ENCODE results near the gene SYAP1. TPM values are rescaled to one million over a fixed set of nuclear protein-coding genes. Genes with fewer than 3 reads are reported as not detected.
"Not testable (repeated sequence)": the region's sequence is repeated elsewhere in the genome, so short reads cannot be mapped to it uniquely, and the experiment has no call there.

SYAP1 gene
- total and polyA plus RNA-seq, 2 donors (not counting 1 experiment from before 2014, with no cell fraction given) = 19.4 to 49.7 TPM

- Histone ChIP-seq H4K20me1 (ENCODE audit: control insufficient read depth, extremely low read depth, insufficient read depth, low read length) (no peaks in the 10 kb centered on the region), H3K79me2 (ENCODE audit: control insufficient read depth, insufficient read depth, low read length) (peaks cover 48% of the 10 kb centered on the region), H3K27me3 (ENCODE audit: control insufficient read depth, insufficient read depth, low read length) (no peaks in the 10 kb centered on the region), H2AFZ (ENCODE audit: low read length) (no peak overlapping the region), H3K36me3 (ENCODE audit: control insufficient read depth, insufficient read depth, low read length) (no peaks in the 10 kb centered on the region), H3K4me1 (ENCODE audit: control insufficient read depth, extremely low read depth, insufficient read depth, low read length) (no peaks in the 10 kb centered on the region), H3K9me3 (ENCODE audit: control insufficient read depth, insufficient read depth, low read depth, low read length) (no peaks in the 10 kb centered on the region), H3K4me3 (replicated peaks in 1 of 4; ENCODE audit: control extremely low read depth in 1 of 4, insufficient read depth in 1 of 4, low read depth in 3 of 4, low read length in 4 of 4) (no peak overlapping the region), H3K9ac (ENCODE audit: insufficient read depth, low read length) (no peak overlapping the region), H3K27ac (ENCODE audit: insufficient read depth, low read length) (no peak overlapping the region), H3K4me2 (ENCODE audit: extremely low read depth, insufficient read depth, low read length) (no peak overlapping the region)
- no peak for DNase-seq (ENCODE audit: low read depth in 2 of 2)
- TF ChIP-seq EZH2 (IDR thresholded peaks at IDR 0.05; ENCODE audit: low read length, missing control alignments) (no peak), CTCF (conservative IDR thresholded peaks at IDR 0.05 in 1 of 2, IDR thresholded peaks at IDR 0.05 in 1 of 2; ENCODE audit: low read depth in 1 of 2, low read length in 2 of 2) (no peak)
Measured at GRCh38 chrX:16722481-16722880, 3.1 kb downstream of the SYAP1 start.

- TF ChIP-seq CTCF (conservative IDR thresholded peaks at IDR 0.05 in 1 of 2, IDR thresholded peaks at IDR 0.05 in 1 of 2; ENCODE audit: low read depth in 1 of 2, low read length in 2 of 2) = no peak
- TF ChIP-seq EZH2 (IDR thresholded peaks at IDR 0.05; ENCODE audit: low read length, missing control alignments) = no peak
- Histone ChIP-seq H3K4me3 (replicated peaks in 1 of 4; ENCODE audit: control extremely low read depth in 1 of 4, insufficient read depth in 1 of 4, low read depth in 3 of 4, low read length in 4 of 4) (no peak overlapping the region), H3K4me1 (ENCODE audit: control insufficient read depth, extremely low read depth, insufficient read depth, low read length) (no peaks in the 10 kb centered on the region), H3K27ac (ENCODE audit: insufficient read depth, low read length) (no peak overlapping the region), H3K9ac (ENCODE audit: insufficient read depth, low read length) (no peak overlapping the region), H4K20me1 (ENCODE audit: control insufficient read depth, extremely low read depth, insufficient read depth, low read length) (no peaks in the 10 kb centered on the region), H3K79me2 (ENCODE audit: control insufficient read depth, insufficient read depth, low read length) (peaks cover 44% of the 10 kb centered on the region), H3K9me3 (ENCODE audit: control insufficient read depth, insufficient read depth, low read depth, low read length) (no peaks in the 10 kb centered on the region), H2AFZ (ENCODE audit: low read length) (no peak overlapping the region), H3K27me3 (ENCODE audit: control insufficient read depth, insufficient read depth, low read length) (no peaks in the 10 kb centered on the region), H3K4me2 (ENCODE audit: extremely low read depth, insufficient read depth, low read length) (no peak overlapping the region), H3K36me3 (ENCODE audit: control insufficient read depth, insufficient read depth, low read length) (no peaks in the 10 kb centered on the region)
- no peak for DNase-seq (ENCODE audit: low read depth in 2 of 2)
Measured at GRCh38 chrX:16725072-16725471, 5.7 kb downstream of the SYAP1 start.

- peaks cover 33% of the 10 kb centered on the region for H3K79me2 ChIP-seq (ENCODE audit: control insufficient read depth, insufficient read depth, low read length)
- not testable (repeated sequence) for H3K4me3 ChIP-seq (replicated peaks in 1 of 4; ENCODE audit: control extremely low read depth in 1 of 4, insufficient read depth in 1 of 4, low read depth in 3 of 4, low read length in 4 of 4); H4K20me1 ChIP-seq (ENCODE audit: control insufficient read depth, extremely low read depth, insufficient read depth, low read length)
Measured at GRCh38 chrX:16726347-16726988, 7.1 kb downstream of the SYAP1 start.

More at GRCh38 chrX:16726347-16726988, 7.1 kb downstream of the SYAP1 start:
- H2AFZ ChIP-seq (ENCODE audit: low read length); H3K27ac ChIP-seq (ENCODE audit: insufficient read depth, low read length); H3K9ac ChIP-seq (ENCODE audit: insufficient read depth, low read length); H3K4me2 ChIP-seq (ENCODE audit: extremely low read depth, insufficient read depth, low read length); H3K4me1 ChIP-seq (ENCODE audit: control insufficient read depth, extremely low read depth, insufficient read depth, low read length); H3K9me3 ChIP-seq (ENCODE audit: control insufficient read depth, insufficient read depth, low read depth, low read length); DNase-seq (ENCODE audit: low read depth in 2 of 2); H3K36me3 ChIP-seq (ENCODE audit: control insufficient read depth, insufficient read depth, low read length); H3K27me3 ChIP-seq (ENCODE audit: control insufficient read depth, insufficient read depth, low read length): not testable (repeated sequence)

Data from fibroblast of lung (primary cell).